Activated B cell treated with CpG ODN at 0.5 μM for 24 hours (primary cell): ENCODE results near the gene FRY. TPM values are rescaled to one million over a fixed set of nuclear protein-coding genes. Genes with fewer than 3 reads are reported as not detected.

ENCODE experiments used
- ATAC-seq: fragments of 200-7000 bp; cut with Tn5 transposase; one replicate; pipeline ENCODE4 v1.10.0; 2021; ENCODE audit warnings: low read depth, mild to moderate bottlenecking, moderate library complexity
- CTCF ChIA-PET: fragments of 350-600 bp; sonication (Branson Sonifier 250); formaldehyde crosslinking; loops from one replicate; lab custom pipeline; 2021; ENCODE audit warnings: antibody characterized with exemption; lab: Charles Lee
- POLR2A ChIA-PET: fragments of 350-600 bp; sonication (Branson Sonifier 250); formaldehyde crosslinking; loops from one replicate; lab custom pipeline; 2021; ENCODE audit warnings: antibody characterized with exemption; lab: Charles Lee
- DNase-seq: peaks from one replicate; pipeline ENCODE4 v3.0.0; 2022
- H3K27ac Mint-ChIP-seq: one replicate; pipeline ENCODE4 v1.8.0; 2020; ENCODE audit warnings: mixed read lengths
- H3K27me3 Mint-ChIP-seq: one replicate; pipeline ENCODE4 v1.8.0; 2021; ENCODE audit warnings: mixed read lengths
- H3K36me3 Mint-ChIP-seq: one replicate; pipeline ENCODE4 v1.8.0; 2021; ENCODE audit warnings: low read depth, mixed read lengths
- H3K4me1 Mint-ChIP-seq: one replicate; pipeline ENCODE4 v1.8.0; 2021; ENCODE audit warnings: mixed read lengths
- H3K4me3 Mint-ChIP-seq: one replicate; pipeline ENCODE4 v1.8.0; 2020; ENCODE audit warnings: mild to moderate bottlenecking, mixed read lengths
- H3K9me3 Mint-ChIP-seq: one replicate; pipeline ENCODE4 v1.8.0; 2020; ENCODE audit warnings: mixed read lengths
- CTCF ChIP-seq: fragments of 200-600 bp; IDR thresholded peaks from one replicate; pipeline ENCODE4 v1.8.0; 2022; ENCODE audit warnings: antibody characterized with exemption, mild to moderate bottlenecking
- intact Hi-C: fragments of 100-400 bp; cut with micrococcal nuclease; formaldehyde crosslinking; loops from one replicate; pipeline ENCODE4 v1.15.1; 2024
- total RNA-seq: library from RNA; stranded (reverse); gene quantifications from 2 replicates; pipeline ENCODE4 v1.2.3, GENCODE V29; 2022

The FRY gene
- total RNA-seq, 1 donor from 2014 or later: 4.8 TPM

GRCh38 chr13:32228330-32229041 is 196.9 kb downstream of the FRY start:
- TF ChIP-seq CTCF: no peak
- Mint-ChIP-seq H3K27ac (no peak overlapping the region), H3K9me3 (no peaks in the 10 kb centered on the region), H3K27me3 (no peaks in the 10 kb centered on the region), H3K36me3 (peaks cover 5% of the 10 kb centered on the region), H3K4me1 (no peaks in the 10 kb centered on the region), H3K4me3 (no peak overlapping the region)
- intact Hi-C loops: no loop called here
- DNase-seq: no peak
- no peak for ATAC-seq
- CTCF ChIA-PET: no interaction called here
- POLR2A ChIA-PET: no interaction called here

GRCh38 chr13:32229443-32229842 is 197.9 kb downstream of the FRY start:
- H3K4me3 Mint-ChIP-seq: no peak overlapping the region
- no peaks in the 10 kb centered on the region for H3K9me3 Mint-ChIP-seq
- DNase-seq: no peak
- no peaks in the 10 kb centered on the region for H3K4me1 Mint-ChIP-seq
- intact Hi-C loops: no loop called here
- H3K27me3 Mint-ChIP-seq: no peaks in the 10 kb centered on the region
- TF ChIP-seq CTCF: no peak
- ChIA-PET CTCF (interaction anchor here (0.9 to 1.2 kb wide), 2 partner anchors 65 to 320 kb away, joined by 4 to 5 read pairs; no protein-coding TSS in a partner anchor), POLR2A (no interaction called here)
- peaks cover 5% of the 10 kb centered on the region for H3K36me3 Mint-ChIP-seq
- ATAC-seq: no peak
- no peak overlapping the region for H3K27ac Mint-ChIP-seq

- DNase-seq: no peak
- no peaks in the 10 kb centered on the region for H3K9me3 Mint-ChIP-seq
- no peak overlapping the region for H3K27ac Mint-ChIP-seq
- H3K4me3 Mint-ChIP-seq: no peak overlapping the region
- intact Hi-C loops: no loop called here
- peaks cover 5% of the 10 kb centered on the region for H3K36me3 Mint-ChIP-seq
- ChIA-PET POLR2A (no interaction called here), CTCF (no interaction called here)
- TF ChIP-seq CTCF: no peak
- no peak for ATAC-seq
- no peaks in the 10 kb centered on the region for H3K27me3 Mint-ChIP-seq
- no peaks in the 10 kb centered on the region for H3K4me1 Mint-ChIP-seq
Measured at GRCh38 chr13:32232263-32232662, 200.7 kb downstream of the FRY start.

GRCh38 chr13:32233062-32233461 is 201.5 kb downstream of the FRY start:
- TF ChIP-seq CTCF: no peak
- ATAC-seq (no peak), DNase-seq (no peak)
- Mint-ChIP-seq H3K4me1 (no peaks in the 10 kb centered on the region), H3K9me3 (no peaks in the 10 kb centered on the region), H3K27ac (no peak overlapping the region), H3K36me3 (peaks cover 8% of the 10 kb centered on the region), H3K4me3 (no peak overlapping the region), H3K27me3 (no peaks in the 10 kb centered on the region)
- POLR2A ChIA-PET: no interaction called here
- CTCF ChIA-PET: interaction anchor here (1.0 kb wide), 1 partner anchor 13 kb away, joined by 3 read pairs; no protein-coding TSS in a partner anchor
- intact Hi-C loops: no loop called here

DNA sequence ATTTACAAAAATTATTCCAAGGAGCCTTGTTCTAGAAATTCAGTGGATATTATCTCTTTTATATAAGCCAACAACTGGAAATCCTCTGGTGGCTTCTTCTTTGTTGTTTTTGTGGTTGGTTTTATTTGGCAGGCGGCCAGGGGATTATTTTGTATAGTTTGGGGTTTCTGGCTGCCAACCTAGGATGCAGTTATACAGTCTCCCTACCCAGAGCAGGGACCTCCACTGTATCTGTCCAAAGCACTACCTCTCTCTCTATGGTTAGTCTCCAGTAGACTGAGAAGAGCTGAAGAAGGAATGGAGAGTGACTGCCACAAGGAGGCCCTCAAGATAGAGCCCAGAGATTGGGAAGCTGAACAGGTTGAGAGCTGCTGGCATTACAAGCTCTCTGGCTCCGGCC is 203.3 kb downstream of the FRY start:
- Mint-ChIP-seq H3K36me3 (peaks cover 8% of the 10 kb centered on the region), H3K4me1 (no peaks in the 10 kb centered on the region), H3K27me3 (no peaks in the 10 kb centered on the region), H3K27ac (no peak overlapping the region), H3K4me3 (no peak overlapping the region), H3K9me3 (no peaks in the 10 kb centered on the region)
- intact Hi-C loops: no loop called here
- ATAC-seq: no peak
- ChIA-PET POLR2A (no interaction called here), CTCF (no interaction called here)
- no peak for DNase-seq
- TF ChIP-seq CTCF: no peak
